ENCODE data around the gene GJD3. TPM values are rescaled to one million over a fixed set of nuclear protein-coding genes. Genes with fewer than 3 reads are reported as not detected.

GJD3 gene
- total RNA-seq, 1 experiment from 2014 or later, result 0.33 TPM

DNA sequence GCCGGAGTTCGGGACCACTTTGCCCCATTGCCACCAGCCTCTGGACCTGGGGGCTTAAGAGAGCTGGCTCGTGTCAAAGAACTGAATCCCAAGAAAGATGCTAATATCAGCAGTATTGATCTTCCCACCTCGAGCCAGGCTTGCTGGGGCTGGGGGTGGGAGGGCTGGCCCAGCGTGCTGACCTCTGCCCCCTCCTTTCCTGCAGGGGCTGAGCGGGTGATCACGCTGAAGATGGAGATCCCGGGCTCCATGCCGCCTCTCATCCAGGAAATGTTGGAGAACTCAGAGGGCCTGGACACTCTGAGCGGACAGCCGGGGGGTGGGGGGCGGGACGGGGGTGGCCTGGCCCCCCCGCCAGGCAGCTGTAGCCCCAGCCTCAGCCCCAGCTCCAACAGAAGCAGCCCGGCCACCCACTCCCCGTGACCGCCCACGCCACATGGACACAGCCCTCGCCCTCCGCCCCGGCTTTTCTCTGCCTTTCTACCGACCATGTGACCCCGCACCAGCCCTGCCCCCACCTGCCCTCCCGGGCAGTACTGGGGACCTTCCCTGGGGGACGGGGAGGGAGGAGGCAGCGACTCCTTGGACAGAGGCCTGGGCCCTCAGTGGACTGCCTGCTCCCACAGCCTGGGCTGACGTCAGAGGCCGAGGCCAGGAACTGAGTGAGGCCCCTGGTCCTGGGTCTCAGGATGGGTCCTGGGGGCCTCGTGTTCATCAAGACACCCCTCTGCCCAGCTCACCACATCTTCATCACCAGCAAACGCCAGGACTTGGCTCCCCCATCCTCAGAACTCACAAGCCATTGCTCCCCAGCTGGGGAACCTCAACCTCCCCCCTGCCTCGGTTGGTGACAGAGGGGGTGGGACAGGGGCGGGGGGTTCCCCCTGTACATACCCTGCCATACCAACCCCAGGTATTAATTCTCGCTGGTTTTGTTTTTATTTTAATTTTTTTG lies 8.5 kb downstream of the GJD3 start:
- BruUV-seq (replicated peaks), result TSS peak; percentile 56
- in situ Hi-C loops (cut with HindIII; ENCODE audit: low pct_unique_long_range_greater_than_20kb, low sequenced_read_pairs), result no loop called here
- H3K36me3 ChIP-seq (ENCODE audit: control insufficient read depth, insufficient read depth, low read length), result no peaks in the 10 kb centered on the region
- H3K4me3 ChIP-seq (ENCODE audit: low read depth in 2 of 2, low read length in 2 of 2), result no peak overlapping the region
- intact Hi-C loops (cut with micrococcal nuclease; ENCODE audit: unreplicated experiment), result loop anchor here (1.0 to 5.0 kb wide), 2 partner anchors 53 to 176 kb away; no protein-coding TSS in a partner anchor
- ChIA-PET CTCF (interaction anchor here (0.6 to 6.8 kb wide), 2 partner anchors 25 to 51 kb away, joined by 4 to 81 read pairs; no protein-coding TSS in a partner anchor), POLR2A (no interaction called here)
- no peak overlapping the region for H3K27ac ChIP-seq (ENCODE audit: low read length)
- no peaks in the 10 kb centered on the region for H3K9me3 ChIP-seq (ENCODE audit: control insufficient read depth, insufficient read depth, low read depth, low read length)
- ATAC-seq (no peak), DNase-seq (ENCODE audit: low read depth, low spot score) (no peak)
- H3K27me3 ChIP-seq (ENCODE audit: control insufficient read depth, insufficient read depth, low read length), result no peaks in the 10 kb centered on the region
- peaks cover 32% of the 10 kb centered on the region for H3K4me1 ChIP-seq (ENCODE audit: control insufficient read depth, insufficient read depth, low read length)
- TF ChIP-seq POLR2AphosphoS5 (IDR thresholded peaks at IDR 0.05; ENCODE audit: low read depth, low read length) (no peak), TCF7L2 (IDR thresholded peaks at IDR 0.05; ENCODE audit: low read depth, low read length) (no peak), SIN3A (IDR thresholded peaks at IDR 0.05; ENCODE audit: borderline replicate concordance, insufficient read depth, low read depth, low read length) (no peak)
- TF ChIP-seq, protein P1, sequence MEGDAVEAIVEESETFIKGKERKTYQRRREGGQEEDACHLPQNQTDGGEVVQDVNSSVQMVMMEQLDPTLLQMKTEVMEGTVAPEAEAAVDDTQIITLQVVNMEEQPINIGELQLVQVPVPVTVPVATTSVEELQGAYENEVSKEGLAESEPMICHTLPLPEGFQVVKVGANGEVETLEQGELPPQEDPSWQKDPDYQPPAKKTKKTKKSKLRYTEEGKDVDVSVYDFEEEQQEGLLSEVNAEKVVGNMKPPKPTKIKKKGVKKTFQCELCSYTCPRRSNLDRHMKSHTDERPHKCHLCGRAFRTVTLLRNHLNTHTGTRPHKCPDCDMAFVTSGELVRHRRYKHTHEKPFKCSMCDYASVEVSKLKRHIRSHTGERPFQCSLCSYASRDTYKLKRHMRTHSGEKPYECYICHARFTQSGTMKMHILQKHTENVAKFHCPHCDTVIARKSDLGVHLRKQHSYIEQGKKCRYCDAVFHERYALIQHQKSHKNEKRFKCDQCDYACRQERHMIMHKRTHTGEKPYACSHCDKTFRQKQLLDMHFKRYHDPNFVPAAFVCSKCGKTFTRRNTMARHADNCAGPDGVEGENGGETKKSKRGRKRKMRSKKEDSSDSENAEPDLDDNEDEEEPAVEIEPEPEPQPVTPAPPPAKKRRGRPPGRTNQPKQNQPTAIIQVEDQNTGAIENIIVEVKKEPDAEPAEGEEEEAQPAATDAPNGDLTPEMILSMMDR (IDR thresholded peaks at IDR 0.05), result no peak
- TF ChIP-seq, protein P2, sequence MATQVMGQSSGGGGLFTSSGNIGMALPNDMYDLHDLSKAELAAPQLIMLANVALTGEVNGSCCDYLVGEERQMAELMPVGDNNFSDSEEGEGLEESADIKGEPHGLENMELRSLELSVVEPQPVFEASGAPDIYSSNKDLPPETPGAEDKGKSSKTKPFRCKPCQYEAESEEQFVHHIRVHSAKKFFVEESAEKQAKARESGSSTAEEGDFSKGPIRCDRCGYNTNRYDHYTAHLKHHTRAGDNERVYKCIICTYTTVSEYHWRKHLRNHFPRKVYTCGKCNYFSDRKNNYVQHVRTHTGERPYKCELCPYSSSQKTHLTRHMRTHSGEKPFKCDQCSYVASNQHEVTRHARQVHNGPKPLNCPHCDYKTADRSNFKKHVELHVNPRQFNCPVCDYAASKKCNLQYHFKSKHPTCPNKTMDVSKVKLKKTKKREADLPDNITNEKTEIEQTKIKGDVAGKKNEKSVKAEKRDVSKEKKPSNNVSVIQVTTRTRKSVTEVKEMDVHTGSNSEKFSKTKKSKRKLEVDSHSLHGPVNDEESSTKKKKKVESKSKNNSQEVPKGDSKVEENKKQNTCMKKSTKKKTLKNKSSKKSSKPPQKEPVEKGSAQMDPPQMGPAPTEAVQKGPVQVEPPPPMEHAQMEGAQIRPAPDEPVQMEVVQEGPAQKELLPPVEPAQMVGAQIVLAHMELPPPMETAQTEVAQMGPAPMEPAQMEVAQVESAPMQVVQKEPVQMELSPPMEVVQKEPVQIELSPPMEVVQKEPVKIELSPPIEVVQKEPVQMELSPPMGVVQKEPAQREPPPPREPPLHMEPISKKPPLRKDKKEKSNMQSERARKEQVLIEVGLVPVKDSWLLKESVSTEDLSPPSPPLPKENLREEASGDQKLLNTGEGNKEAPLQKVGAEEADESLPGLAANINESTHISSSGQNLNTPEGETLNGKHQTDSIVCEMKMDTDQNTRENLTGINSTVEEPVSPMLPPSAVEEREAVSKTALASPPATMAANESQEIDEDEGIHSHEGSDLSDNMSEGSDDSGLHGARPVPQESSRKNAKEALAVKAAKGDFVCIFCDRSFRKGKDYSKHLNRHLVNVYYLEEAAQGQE (IDR thresholded peaks at IDR 0.05; ENCODE audit: insufficient read depth in 1 of 2, low read depth in 2 of 2, low read length in 1 of 2), result no peak

DNA sequence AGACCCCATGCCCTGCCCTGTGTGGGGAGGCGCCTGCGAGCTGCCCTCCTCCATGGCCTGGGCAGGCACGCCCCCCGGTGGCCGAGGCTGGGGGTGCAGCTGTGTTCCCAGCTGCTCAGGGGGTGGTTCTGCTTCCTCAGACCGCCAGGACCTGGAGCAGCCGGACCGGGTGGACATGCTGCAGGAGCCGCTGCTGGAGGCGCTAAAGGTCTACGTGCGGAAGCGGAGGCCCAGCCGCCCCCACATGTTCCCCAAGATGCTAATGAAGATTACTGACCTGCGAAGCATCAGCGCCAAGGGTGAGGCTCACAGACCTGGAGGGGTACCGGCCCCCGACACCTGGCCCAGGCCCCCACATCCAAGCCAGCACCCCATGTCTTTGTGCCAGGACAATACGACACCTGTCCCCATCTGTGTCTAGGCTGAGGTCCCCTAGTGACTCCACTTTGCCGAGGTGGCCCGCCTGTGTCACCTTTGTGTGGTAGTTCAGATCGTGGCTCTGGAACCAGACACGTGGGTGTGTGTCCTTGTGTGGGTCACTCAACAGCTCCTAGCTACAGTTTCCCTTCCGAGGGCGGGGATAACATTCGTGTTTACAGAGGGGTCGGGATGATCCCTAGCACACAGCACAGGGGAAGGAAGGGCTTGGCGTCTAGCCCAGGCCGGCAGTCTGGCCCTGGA lies 9.3 kb downstream of the GJD3 start:
- ATAC-seq (peak; percentile 82), DNase-seq (ENCODE audit: low read depth, low spot score) (no peak)
- peaks cover 39% of the 10 kb centered on the region for H3K4me1 ChIP-seq (ENCODE audit: control insufficient read depth, insufficient read depth, low read length)
- H3K36me3 ChIP-seq (ENCODE audit: control insufficient read depth, insufficient read depth, low read length), result no peaks in the 10 kb centered on the region
- no peaks in the 10 kb centered on the region for H3K9me3 ChIP-seq (ENCODE audit: control insufficient read depth, insufficient read depth, low read depth, low read length)
- ChIA-PET POLR2A (no interaction called here), CTCF (interaction anchor here (0.5 to 6.8 kb wide), 7 partner anchors 19 to 393 kb away, joined by 3 to 81 read pairs (median 4); no protein-coding TSS in a partner anchor)
- intact Hi-C loops (cut with micrococcal nuclease; ENCODE audit: unreplicated experiment), result loop anchor here (1.0 to 5.0 kb wide), 2 partner anchors 52 to 177 kb away; no protein-coding TSS in a partner anchor
- in situ Hi-C loops (cut with HindIII; ENCODE audit: low pct_unique_long_range_greater_than_20kb, low sequenced_read_pairs), result no loop called here
- TF ChIP-seq, protein P1 (IDR thresholded peaks at IDR 0.05), result peak; percentile 97
- TF ChIP-seq POLR2AphosphoS5 (IDR thresholded peaks at IDR 0.05; ENCODE audit: low read depth, low read length), result no peak
- H3K27ac ChIP-seq (ENCODE audit: low read length), result no peak overlapping the region
- H3K27me3 ChIP-seq (ENCODE audit: control insufficient read depth, insufficient read depth, low read length), result no peaks in the 10 kb centered on the region
- no peak overlapping the region for H3K4me3 ChIP-seq (ENCODE audit: low read depth in 2 of 2, low read length in 2 of 2)
- no TSS peak for BruUV-seq (replicated peaks)
